HG03108 (cell line): Measurements from ENCODE around the gene CHMP4A.
A peak's percentile ranks its signal among the peaks of the same experiment; 100 is the strongest.

Experiments
- ATAC-seq: cut with Tn5 transposase; IDR thresholded peaks from one replicate; pipeline ENCODE4 v1.9.1; 2021; ENCODE audit warnings: moderate library complexity; ENCODE audit not compliant: unreplicated experiment

Gene CHMP4A

GRCh38 chr14:24198814-24199524 lies 14.3 kb downstream of the CHMP4A start:
- ATAC-seq: no peak

GRCh38 chr14:24197056-24197450 lies 16.2 kb downstream of the CHMP4A start:
- no peak for ATAC-seq

- peak; percentile 27 for ATAC-seq
Observed at GRCh38 chr14:24196071-24197055, 16.9 kb downstream of the CHMP4A start.

- ATAC-seq: peak; percentile 80
Observed at GRCh38 chr14:24195186-24196070, 17.9 kb downstream of the CHMP4A start, which contains the start of gene TM9SF1. TSS of gene TM9SF1 (minus strand) at chr14:24195441. CDS start at chr14:24195019, 422 bp downstream.

- ATAC-seq: no peak
Observed at GRCh38 chr14:24194873-24195185, 18.5 kb downstream of the CHMP4A start.

- ATAC-seq: no peak
Observed at GRCh38 chr14:24194186-24194872, 19.0 kb downstream of the CHMP4A start.

- ATAC-seq: no peak
Observed at GRCh38 chr14:24192933-24193332, 20.4 kb downstream of the CHMP4A start.

- no peak for ATAC-seq
Observed at GRCh38 chr14:24190416-24190815, 22.9 kb downstream of the CHMP4A start.

- ATAC-seq: no peak
Observed at GRCh38 chr14:24189460-24189859, 23.8 kb downstream of the CHMP4A start.

GRCh38 chr14:24189059-24189375 lies 24.3 kb downstream of the CHMP4A start:
- no peak for ATAC-seq

- peak; percentile 84 for ATAC-seq
Observed at GRCh38 chr14:24188251-24189058, 24.8 kb downstream of the CHMP4A start, which contains the start of gene IPO4. TSS of gene IPO4 (minus strand) at chr14:24188816. CDS start at chr14:24188787, 29 bp downstream.

GRCh38 chr14:24187539-24187915 lies 25.8 kb downstream of the CHMP4A start:
- no peak for ATAC-seq

GRCh38 chr14:24186831-24187538 lies 26.3 kb downstream of the CHMP4A start:
- ATAC-seq: no peak

- no peak for ATAC-seq
Observed at GRCh38 chr14:24185741-24186140, 27.5 kb downstream of the CHMP4A start.

GRCh38 chr14:24185026-24185425 lies 28.3 kb downstream of the CHMP4A start:
- no peak for ATAC-seq

- no peak for ATAC-seq
Observed at GRCh38 chr14:24184104-24184970, 29.0 kb downstream of the CHMP4A start.

- no peak for ATAC-seq
Observed at GRCh38 chr14:24183014-24183481, 30.2 kb downstream of the CHMP4A start.
